ENCODE results near the gene KRTAP5-8. TPM values are rescaled to one million over a fixed set of nuclear protein-coding genes. Genes with fewer than 3 reads are reported as not detected.
"Not testable (repeated sequence)": the region's sequence is repeated elsewhere in the genome, so short reads cannot be mapped to it uniquely, and the experiment has no call there.

The KRTAP5-8 gene
- total RNA-seq (2014; rRNA removed), result not detected in 2 replicates
- Bru-seq, nascent RNA, result percentile 15 among the genes with signal in this experiment
- BruChase-seq, experiment 1, labeled RNA remaining after a 6-hour chase, result percentile 30 among the genes with signal in this experiment
- BruChase-seq, experiment 2, labeled RNA remaining after a 2-hour chase, result percentile 27 among the genes with signal in this experiment
- long read RNA-seq, result 0 reads

DNA sequence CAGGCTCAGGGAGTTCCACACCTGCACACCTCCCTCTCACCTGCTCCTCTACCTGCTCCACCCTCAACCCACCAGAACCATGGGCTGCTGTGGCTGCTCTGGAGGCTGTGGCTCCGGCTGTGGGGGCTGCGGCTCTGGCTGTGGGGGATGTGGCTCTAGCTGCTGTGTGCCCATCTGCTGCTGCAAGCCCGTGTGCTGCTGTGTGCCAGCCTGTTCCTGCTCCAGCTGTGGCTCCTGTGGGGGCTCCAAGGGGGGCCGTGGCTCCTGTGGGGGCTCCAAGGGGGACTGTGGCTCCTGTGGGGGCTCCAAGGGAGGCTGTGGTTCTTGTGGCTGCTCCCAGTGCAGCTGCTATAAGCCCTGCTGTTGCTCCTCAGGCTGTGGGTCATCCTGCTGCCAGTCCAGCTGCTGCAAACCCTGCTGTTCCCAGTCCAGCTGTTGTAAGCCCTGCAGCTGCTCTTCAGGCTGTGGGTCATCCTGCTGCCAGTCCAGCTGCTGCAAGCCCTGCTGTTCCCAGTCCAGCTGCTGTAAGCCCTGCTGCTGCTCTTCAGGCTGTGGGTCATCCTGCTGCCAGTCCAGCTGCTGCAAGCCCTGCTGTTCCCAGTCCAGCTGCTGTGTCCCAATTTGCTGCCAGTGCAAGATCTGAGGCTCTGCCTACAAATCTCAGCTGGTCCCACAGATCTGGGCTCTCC is at the start of gene KRTAP5-8:
TSS of gene KRTAP5-8 (plus strand) at position 49 of the 689 bp plus-strand sequence. CDS start at position 80, 31 bp downstream.
- H2AFZ ChIP-seq (ENCODE audit: low read length); H3K4me3 ChIP-seq (ENCODE audit: low read length); ATAC-seq; CTCF ChIA-PET; H3K4me2 ChIP-seq (ENCODE audit: low read length); BruUV-seq (replicated peaks); POLR2A ChIA-PET (ENCODE audit: unreplicated experiment); H3K36me3 ChIP-seq (ENCODE audit: low read depth, low read length); H3K4me1 ChIP-seq (ENCODE audit: insufficient read depth, low read length); intact Hi-C loops (cut with micrococcal nuclease); H4K20me1 ChIP-seq (ENCODE audit: low read length); H3K9ac ChIP-seq (ENCODE audit: low read length); DNase-seq; H3K27ac ChIP-seq (ENCODE audit: low read length); H3F3A ChIP-seq (ENCODE audit: low read length, unreplicated experiment); H3K9me2 ChIP-seq (replicated peaks; ENCODE audit: low read length); H3K79me2 ChIP-seq (ENCODE audit: low read length); H3K9me3 ChIP-seq (ENCODE audit: low read length): not testable (repeated sequence)
- peaks cover 11% of the 10 kb centered on the region for H3K27me3 ChIP-seq (ENCODE audit: low read length)

DNA sequence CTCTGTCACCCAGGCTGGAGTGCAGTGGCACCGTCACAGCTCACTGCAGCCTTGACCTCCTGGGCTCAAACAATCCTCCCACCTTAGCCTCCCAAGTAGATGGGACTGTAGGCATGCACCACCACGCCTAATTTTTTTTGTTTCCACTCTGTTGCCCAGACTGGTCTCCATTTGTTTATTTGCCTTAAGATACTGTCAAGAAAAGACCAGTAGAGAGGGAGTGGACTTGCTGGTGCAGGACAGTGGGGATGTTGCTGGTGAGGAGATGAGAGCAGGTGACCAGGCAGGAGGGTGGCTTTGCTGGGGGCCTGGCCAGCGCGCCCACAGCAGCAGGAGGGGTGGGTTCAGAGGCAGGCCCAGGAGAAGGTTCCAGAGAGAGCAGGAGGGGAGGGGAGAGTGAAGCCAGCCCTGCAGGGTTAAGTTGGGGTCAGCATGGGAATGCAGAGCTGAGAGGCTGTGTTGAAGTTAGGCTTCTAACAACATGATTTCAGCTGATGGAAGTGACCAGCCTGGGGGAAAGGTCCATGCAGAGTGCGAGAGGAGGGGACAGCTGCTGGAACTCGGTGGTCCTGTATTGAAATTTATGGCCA is 49.0 kb upstream of the KRTAP5-8 start:
- Histone ChIP-seq H2AFZ (ENCODE audit: low read length) (no peak overlapping the region), H3K9me3 (ENCODE audit: low read length) (no peaks in the 10 kb centered on the region), H4K20me1 (ENCODE audit: low read length) (no peaks in the 10 kb centered on the region), H3K4me3 (ENCODE audit: low read length) (no peak overlapping the region), H3K36me3 (ENCODE audit: low read depth, low read length) (peaks cover 15% of the 10 kb centered on the region), H3K9me2 (replicated peaks; ENCODE audit: low read length) (no peaks in the 10 kb centered on the region), H3K4me1 (ENCODE audit: insufficient read depth, low read length) (peaks cover 13% of the 10 kb centered on the region), H3K27ac (ENCODE audit: low read length) (no peak overlapping the region), H3K27me3 (ENCODE audit: low read length) (no peaks in the 10 kb centered on the region), H3K9ac (ENCODE audit: low read length) (no peak overlapping the region), H3K4me2 (ENCODE audit: low read length) (no peak overlapping the region), H3K79me2 (ENCODE audit: low read length) (no peaks in the 10 kb centered on the region), H3F3A (ENCODE audit: low read length, unreplicated experiment) (no peaks in the 10 kb centered on the region)
- POLR2A ChIA-PET (ENCODE audit: unreplicated experiment), result no interaction called here
- intact Hi-C loops (cut with micrococcal nuclease), result no loop called here
- TF ChIP-seq EZH2 (IDR thresholded peaks at IDR 0.05; ENCODE audit: low read length, unreplicated experiment) (no peak), EZH2phosphoT487 (IDR thresholded peaks at IDR 0.05; ENCODE audit: borderline replicate concordance, low read length) (no peak), CTCF (conservative IDR thresholded peaks at IDR 0.05; ENCODE audit: low read depth, low read length) (no peak)
- ATAC-seq (no peak), DNase-seq (no peak)
- CTCF ChIA-PET, result no interaction called here
- BruUV-seq (replicated peaks), result no TSS peak

GRCh38 chr11:71489311-71490043 is 48.3 kb upstream of the KRTAP5-8 start:
- BruUV-seq (replicated peaks), result no TSS peak
- CTCF ChIA-PET, result no interaction called here
- Histone ChIP-seq H3K9me2 (replicated peaks; ENCODE audit: low read length) (no peaks in the 10 kb centered on the region), H3K4me1 (ENCODE audit: insufficient read depth, low read length) (peaks cover 13% of the 10 kb centered on the region), H3K27ac (ENCODE audit: low read length) (no peak overlapping the region), H3K79me2 (ENCODE audit: low read length) (no peaks in the 10 kb centered on the region), H3F3A (ENCODE audit: low read length, unreplicated experiment) (no peaks in the 10 kb centered on the region), H2AFZ (ENCODE audit: low read length) (no peak overlapping the region), H3K9me3 (ENCODE audit: low read length) (no peaks in the 10 kb centered on the region), H3K4me3 (ENCODE audit: low read length) (no peak overlapping the region), H3K27me3 (ENCODE audit: low read length) (no peaks in the 10 kb centered on the region), H3K36me3 (ENCODE audit: low read depth, low read length) (peaks cover 18% of the 10 kb centered on the region), H3K9ac (ENCODE audit: low read length) (no peak overlapping the region), H3K4me2 (ENCODE audit: low read length) (no peak overlapping the region), H4K20me1 (ENCODE audit: low read length) (no peaks in the 10 kb centered on the region)
- DNase-seq (peak; percentile 15), ATAC-seq (peak; percentile 30; the same call in 1 of the 2 replicates)
- intact Hi-C loops (cut with micrococcal nuclease), result no loop called here
- POLR2A ChIA-PET (ENCODE audit: unreplicated experiment), result no interaction called here
- TF ChIP-seq EZH2 (IDR thresholded peaks at IDR 0.05; ENCODE audit: low read length, unreplicated experiment) (no peak), CTCF (conservative IDR thresholded peaks at IDR 0.05; ENCODE audit: low read depth, low read length) (no peak), EZH2phosphoT487 (IDR thresholded peaks at IDR 0.05; ENCODE audit: borderline replicate concordance, low read length) (no peak)
